Measurements from ENCODE around the gene PHLDB3.
A peak's percentile ranks its signal among the peaks of the same experiment; 100 is the strongest.

GRCh38 chr19:43534816-43535761 is 30.5 kb upstream of the PHLDB3 start:
- peak; percentile 58 for TF ChIP-seq CTCF (conservative IDR thresholded peaks at IDR 0.05; ENCODE audit: low read length)
- TF ChIP-seq EZH2phosphoT487 (IDR thresholded peaks at IDR 0.05; ENCODE audit: borderline replicate concordance, low read depth, low read length), result no peak

Data from OCI-LY7 (cell line).